ENCODE data around the gene BEND6. TPM values are rescaled to one million over a fixed set of nuclear protein-coding genes. Genes with fewer than 3 reads are reported as not detected.
"Not testable (repeated sequence)": the region's sequence is repeated elsewhere in the genome, so short reads cannot be mapped to it uniquely, and the experiment has no call there.

Gene BEND6
- total RNA-seq, 1 donor from 2014 or later = 0.16 TPM

DNA sequence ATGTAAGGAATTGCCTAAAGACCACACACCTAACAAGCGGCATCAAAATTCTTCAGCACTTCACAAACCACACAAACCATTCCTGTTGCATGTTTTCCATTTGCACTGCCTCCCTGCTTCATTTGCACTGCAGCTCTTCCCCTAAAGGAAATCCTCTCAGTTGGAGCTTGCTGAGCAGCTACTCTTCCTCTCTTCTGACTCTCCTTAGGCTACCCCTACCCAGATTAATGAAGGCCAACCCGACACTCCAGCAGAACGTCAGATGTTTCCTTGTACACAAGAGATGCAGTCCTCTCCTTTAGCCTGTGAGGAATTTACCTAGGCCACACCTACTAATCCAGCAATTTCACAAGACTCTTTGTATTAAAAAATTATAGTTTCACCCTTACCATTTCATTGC is 8.1 kb downstream of the BEND6 start:
- intact Hi-C loops (cut with DNase I) = no loop called here
- DNase-seq (no peak), ATAC-seq (ENCODE audit: poor library complexity) (no peak)

DNA sequence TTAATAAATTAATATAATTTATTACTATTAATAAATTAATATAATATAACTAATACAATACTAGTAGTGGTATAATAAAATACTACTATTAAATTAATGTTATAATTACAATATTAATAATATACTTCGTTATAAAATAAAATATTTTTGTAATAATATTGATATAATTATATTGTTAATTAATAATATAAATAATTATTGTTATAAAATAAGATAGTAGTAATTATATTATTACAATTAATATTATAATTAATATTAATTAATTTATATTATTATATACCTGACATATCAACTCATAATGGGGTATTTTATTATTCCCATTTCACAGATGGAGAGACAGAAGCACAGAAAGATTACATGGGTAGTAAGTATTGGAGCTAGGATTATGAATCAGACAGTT is 8.9 kb downstream of the BEND6 start:
- DNase-seq (no peak), ATAC-seq (ENCODE audit: poor library complexity) (no peak)
- intact Hi-C loops (cut with DNase I) = no loop called here

DNA sequence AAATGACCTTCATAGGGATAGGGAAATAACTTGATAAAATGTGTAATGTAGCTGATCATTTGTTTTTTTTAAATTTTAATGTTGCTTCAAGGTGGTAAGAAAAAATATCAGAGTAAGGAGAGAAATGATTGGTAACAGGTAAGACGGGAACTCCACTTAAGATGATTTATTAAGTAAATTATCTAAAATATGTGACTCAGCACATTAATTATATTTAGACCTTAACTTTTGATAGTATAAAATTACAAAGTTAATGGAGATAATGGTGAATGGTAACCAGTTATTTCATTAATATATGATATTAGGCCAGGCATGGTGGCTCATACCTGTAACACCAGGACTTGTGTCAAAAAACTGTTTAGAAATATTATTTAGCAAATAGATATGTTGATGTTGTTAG is 10.2 kb downstream of the BEND6 start:
- DNase-seq (no peak), ATAC-seq (ENCODE audit: poor library complexity) (no peak)
- intact Hi-C loops (cut with DNase I) = no loop called here

DNA sequence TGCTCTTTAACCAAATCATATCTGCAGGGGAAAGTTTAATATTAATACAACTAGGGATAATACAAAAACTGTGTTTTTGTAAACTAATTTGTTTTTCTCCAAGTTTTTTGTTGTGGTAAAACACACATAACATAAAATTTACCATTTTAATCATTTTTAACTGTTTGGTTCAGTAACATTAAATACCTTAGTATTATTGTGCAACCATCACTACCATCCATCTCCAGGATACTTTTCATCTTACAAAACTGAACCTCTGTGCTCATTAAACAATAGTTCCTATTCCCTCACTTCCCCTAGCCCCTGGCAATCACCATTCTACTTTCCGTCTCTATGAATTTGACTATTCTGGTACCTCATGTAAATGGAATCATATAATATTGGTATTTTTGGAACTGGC is 15.9 kb downstream of the BEND6 start:
- intact Hi-C loops (cut with DNase I) = no loop called here
- no peak for ATAC-seq (ENCODE audit: poor library complexity)
- no peak for DNase-seq

DNA sequence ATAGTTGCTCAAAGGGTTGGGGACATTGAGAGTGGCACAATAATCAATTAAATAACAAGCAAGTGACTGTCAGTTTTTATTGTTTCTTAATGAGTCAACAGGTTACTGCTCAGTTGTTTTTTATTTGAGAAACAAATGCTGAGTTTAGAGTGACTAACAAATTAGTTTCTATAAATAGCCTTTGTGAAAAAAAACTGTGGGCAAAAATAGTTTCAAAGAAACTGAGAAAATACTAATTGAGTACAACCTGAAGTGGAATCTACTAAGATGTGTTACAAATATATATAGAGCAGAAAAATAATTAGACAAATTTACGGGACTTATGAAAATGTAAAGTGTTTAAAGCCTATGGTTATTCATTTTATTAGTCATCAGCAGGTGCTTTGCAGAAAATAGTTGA is 22.3 kb downstream of the BEND6 start:
- intact Hi-C loops (cut with DNase I) = no loop called here
- no peak for DNase-seq
- ATAC-seq (ENCODE audit: poor library complexity) = no peak

DNA sequence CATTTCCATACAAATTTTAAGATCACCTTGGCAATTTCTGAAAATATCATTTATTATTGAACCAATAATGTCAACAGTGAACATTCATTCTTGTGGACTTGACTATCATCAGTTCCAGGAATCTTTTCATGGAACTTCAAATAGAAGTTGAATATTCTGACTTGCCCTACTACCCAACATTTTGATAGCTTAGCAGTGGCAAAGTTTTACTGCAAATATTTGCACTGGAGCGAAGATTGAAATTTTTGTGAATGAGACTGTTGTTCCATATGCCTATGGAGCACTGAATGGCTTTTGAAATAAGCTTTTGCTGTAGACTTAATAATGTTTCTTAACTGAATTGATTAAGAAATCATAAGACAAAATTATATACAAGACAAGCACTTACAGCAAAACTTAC is 23.6 kb downstream of the BEND6 start:
- intact Hi-C loops (cut with DNase I) = no loop called here
- ATAC-seq (ENCODE audit: poor library complexity) = no peak

DNA sequence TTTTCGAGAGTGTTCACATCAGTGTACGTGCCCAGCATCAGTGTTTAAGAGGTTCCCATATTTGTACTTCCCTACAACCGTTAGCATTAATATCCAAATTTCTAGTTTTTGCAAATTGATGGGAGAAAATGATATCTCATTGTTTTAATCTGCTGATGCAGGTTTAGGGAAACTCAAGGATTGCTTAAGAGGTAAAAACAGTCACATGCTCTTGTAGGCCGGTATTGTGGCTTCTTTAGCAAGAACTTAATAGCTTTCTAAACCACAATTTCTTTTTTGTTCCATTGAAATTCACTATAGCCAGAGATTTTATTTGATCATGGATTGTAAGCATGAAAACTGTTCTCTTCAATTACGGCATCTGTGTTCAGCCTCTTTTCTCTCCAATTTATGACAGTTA is 29.5 kb downstream of the BEND6 start:
- no peak for ATAC-seq (ENCODE audit: poor library complexity)
- intact Hi-C loops (cut with DNase I) = no loop called here
- DNase-seq = no peak

More for the DNA sequence above, 23.6 kb downstream of the BEND6 start:
- no peak for DNase-seq

DNA sequence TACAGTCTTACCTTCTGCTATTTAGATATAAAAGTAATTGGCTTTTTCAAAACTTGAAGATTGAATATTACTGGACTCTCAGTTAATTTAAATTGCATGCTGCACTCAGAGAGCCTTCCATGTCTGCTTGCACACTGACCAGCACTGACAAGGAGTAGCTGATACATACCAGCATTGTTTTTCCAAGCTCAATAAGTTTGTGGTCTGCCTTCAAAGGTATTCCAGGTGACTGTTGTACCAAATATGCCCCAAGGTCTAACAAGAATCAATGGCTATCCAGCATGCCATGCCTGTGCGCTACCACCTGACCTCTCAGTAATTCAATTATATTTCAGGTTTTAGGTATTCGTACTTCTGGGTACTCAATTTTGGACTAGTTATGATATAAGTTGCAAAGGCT is 30.0 kb downstream of the BEND6 start:
- ATAC-seq (ENCODE audit: poor library complexity) = no peak
- intact Hi-C loops (cut with DNase I) = no loop called here

DNA sequence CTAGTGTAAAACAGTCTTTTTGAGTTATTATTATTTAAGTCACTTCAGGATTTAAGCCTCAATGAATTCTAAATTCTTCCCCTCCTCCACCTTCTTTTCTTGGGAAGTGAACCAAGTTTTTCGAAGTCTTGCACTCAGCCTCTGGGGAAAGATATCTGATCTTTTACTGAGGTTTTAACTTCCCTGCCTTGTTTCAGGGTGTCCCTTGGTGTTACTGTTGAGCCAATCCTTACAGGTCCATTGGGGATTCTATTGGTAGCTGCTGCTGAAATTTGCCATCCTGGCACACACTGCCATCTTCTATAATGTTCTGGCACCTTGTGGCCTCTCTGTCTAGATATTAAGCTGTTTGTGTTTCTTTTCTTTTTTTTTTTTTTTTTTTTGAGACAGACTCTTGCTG is 31.7 kb downstream of the BEND6 start:
- ATAC-seq (ENCODE audit: poor library complexity) = no peak

More for the DNA sequence above, 30.0 kb downstream of the BEND6 start:
- no peak for DNase-seq

DNA sequence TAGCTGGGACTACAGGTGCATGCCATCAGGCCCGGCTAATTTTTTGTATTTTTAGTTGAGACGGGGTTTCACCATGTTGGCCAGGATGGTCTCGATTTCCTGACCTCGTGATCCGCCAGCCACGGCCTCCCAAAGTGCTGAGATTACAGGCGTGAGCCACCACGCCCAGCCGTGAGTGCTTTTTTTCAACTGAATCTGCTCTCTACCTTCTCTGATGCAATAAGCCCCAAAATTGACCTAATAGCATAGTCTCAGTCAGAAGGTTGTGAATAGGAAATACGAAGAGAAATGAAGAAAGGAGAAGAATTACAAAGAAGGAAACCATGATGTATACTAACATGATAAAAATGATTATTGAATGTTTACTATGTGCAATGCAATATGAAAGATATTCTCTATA is 33.2 kb downstream of the BEND6 start:
- DNase-seq = no peak
- intact Hi-C loops (cut with DNase I) = no loop called here

More for the DNA sequence above, 31.7 kb downstream of the BEND6 start:
- DNase-seq = no peak
- intact Hi-C loops (cut with DNase I) = no loop called here

DNA sequence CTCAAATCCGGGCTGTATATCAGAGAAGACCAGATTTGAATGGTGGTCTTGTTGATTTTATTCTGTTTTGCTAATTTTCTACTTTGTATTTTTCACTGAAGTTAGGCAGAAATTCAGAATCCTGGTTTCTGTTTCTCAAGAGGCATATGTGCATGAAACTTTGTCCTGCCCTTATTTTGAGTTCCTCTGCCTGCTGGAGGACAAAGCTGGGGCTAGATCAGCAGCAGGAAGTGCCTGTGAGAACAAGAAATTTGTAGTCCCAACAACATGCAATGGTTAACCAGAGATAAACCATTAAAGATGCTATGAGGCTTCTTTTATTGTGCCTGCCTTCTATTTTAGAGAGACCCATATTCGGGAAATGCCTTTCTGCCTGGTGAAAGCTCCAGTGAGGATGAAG is 37.1 kb downstream of the BEND6 start:
- DNase-seq (no peak), ATAC-seq (ENCODE audit: poor library complexity) (no peak)
- intact Hi-C loops (cut with DNase I) = no loop called here

More for the DNA sequence above, 33.2 kb downstream of the BEND6 start:
- no peak for ATAC-seq (ENCODE audit: poor library complexity)

DNA sequence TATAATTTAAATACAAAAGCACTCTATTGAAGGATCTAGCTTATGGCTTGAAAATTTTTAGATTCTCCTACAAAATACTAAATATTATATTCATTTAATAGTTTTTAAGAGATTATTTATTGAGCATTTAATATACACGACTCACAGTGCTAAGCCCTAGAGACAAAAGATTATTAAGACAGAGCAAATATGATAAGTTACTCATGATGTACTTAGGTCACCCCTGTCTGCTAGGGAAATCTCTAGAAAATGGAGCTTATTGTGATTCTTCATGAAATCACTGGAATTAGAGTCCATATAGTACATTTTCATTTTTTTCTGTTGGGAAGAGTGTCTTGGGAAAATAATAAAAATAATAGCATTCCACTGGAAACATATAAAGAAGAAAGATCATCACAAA is 37.8 kb downstream of the BEND6 start:
- no peak for DNase-seq
- no peak for ATAC-seq (ENCODE audit: poor library complexity)
- intact Hi-C loops (cut with DNase I) = no loop called here

DNA sequence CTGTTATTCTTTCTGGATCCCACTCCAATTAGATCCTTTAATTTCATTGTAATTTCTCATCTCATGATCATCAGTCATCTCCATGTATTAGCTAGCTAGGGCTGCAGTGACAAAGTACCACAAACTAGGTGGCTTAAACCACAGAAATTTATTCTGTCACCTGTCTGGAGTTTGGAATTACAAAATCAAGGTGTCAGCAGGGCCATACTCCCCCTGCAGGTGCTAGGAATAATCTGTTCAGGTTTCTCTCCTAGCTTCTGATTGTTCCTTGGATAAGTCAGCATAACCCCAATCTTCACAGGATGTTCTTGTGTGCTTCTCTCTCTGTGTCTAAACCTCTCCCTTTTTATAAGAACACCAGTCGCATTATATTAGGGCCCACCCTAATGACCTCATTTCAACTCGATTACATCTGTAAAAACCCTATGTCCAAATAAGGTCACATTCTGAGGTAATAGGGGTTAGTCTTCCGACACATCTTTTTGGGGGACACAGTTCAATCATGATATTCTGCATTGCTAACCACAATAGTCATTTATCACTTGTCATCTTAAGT is 40.5 kb downstream of the BEND6 start:
- no peak for DNase-seq
- ATAC-seq (ENCODE audit: poor library complexity) = no peak
- intact Hi-C loops (cut with DNase I) = no loop called here

DNA sequence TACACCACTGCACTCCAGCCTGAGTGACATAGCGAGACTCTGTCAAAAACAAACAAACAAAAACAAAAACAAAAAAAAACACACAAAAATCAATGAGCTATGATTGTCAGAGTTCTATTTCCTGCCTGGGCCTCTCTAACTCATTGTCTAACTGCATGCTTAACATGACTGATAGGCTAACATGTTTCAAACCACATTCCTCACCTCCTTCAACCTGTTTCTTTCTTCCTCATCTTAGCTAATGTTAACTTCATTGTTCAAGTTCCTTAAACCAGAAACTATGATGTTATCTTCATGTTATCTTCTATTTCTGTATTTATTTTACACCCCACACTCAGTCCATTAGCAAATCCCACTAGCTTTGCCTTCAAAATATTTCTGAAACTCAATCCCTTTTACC is 41.5 kb downstream of the BEND6 start:
- intact Hi-C loops (cut with DNase I) = no loop called here
- ATAC-seq (ENCODE audit: poor library complexity) (no peak), DNase-seq (no peak)

DNA sequence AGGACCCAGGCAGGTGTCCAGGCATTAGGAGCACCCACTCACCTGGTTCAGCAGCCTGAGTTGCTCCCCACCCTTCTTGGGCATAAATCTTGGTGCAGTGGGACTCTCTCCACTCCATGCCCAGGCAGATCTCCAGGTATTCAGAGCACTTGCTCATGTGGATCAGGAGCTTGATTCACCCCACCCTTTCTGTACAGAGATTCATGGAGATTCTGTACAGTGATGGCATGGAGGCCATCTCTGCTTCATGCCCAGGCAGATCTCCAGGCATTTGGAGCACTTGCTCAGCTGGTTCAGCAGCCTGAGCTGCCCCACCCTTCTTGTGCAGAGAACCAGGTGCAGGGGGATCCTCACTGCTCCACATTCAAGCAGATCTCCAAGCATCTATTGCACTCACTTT is 44.1 kb downstream of the BEND6 start:
- no peak for ATAC-seq (ENCODE audit: poor library complexity)
- DNase-seq = no peak
- intact Hi-C loops (cut with DNase I) = no loop called here

DNA sequence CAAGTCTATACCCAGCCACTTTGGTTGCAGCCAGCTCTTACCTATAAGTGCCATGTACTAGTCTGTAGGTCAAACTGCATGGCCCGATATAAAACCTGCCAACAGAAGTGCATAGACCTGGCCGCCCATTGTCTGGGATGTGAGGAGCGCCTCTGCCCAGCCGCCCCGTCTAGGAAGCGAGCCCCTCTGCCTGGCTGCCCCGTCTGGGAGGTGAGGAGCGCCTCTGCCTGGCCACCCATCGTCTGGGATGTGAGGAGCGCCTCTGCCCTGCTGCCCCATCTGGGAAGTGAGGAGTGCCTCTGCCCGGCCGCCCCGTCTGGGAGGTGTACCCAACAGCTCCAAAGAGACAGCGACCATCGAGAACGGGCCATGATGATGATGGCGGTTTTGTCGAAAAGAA is 44.8 kb downstream of the BEND6 start:
- intact Hi-C loops (cut with DNase I); DNase-seq; ATAC-seq (ENCODE audit: poor library complexity): not testable (repeated sequence)

DNA sequence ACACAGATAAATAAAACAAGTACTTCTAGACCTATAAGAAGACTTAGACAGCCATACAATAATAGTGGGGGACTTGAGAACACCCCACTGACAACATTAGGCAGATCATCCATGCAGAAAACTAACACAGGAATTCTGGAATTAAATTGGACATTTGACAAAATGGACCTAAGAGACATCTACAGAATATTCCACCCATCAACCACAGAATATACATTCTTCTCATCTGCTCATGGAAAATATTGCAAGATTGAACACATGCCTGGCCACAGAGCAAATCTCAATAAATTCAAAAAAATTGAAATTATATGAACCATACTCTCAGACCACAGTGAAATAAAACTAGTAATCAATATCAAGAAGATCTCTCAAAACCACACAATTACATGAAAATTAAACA is 47.3 kb downstream of the BEND6 start:
- ATAC-seq (ENCODE audit: poor library complexity) (no peak), DNase-seq (no peak)
- intact Hi-C loops (cut with DNase I) = no loop called here

DNA sequence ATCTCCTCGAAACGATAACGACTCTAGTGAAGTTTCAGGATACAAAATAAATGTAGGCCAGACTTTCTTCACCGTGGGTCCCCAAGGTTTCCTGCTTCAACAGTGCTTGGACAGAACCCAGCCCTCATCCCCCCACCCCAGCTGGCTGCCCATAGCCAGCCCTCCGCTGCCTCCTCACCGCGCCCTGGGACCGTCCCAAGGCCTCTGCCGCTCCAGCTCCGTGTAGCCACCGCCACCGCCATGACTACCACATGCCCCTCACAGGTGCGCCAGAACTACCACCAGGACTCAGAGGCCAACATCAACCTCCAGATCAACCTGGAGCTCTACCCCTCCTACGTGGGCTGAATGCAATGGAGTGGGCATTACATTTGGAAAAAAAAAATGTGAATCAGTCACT is 49.4 kb downstream of the BEND6 start:
- no peak for ATAC-seq (ENCODE audit: poor library complexity)
- intact Hi-C loops (cut with DNase I) = no loop called here
- DNase-seq = no peak

DNA sequence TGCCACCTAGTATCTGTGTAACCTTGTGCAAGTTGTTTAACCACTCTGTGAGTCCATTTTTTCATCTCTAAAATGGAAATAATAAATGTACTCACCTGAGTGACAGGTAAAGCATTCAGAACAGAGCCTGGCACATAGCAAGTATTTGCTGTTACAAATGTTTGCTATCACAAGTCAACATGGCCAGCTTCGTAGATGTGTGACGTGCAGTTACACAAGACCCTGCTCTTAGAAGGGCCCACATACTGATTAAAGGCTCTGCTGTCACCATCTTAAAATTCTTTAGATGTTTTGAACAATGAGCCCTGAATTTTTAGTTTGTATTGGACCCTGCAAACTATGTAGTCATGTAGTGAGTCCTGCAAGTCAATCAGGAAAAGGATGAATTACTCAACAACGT is 51.2 kb downstream of the BEND6 start:
- intact Hi-C loops (cut with DNase I) = no loop called here
- ATAC-seq (ENCODE audit: poor library complexity) = no peak

DNA sequence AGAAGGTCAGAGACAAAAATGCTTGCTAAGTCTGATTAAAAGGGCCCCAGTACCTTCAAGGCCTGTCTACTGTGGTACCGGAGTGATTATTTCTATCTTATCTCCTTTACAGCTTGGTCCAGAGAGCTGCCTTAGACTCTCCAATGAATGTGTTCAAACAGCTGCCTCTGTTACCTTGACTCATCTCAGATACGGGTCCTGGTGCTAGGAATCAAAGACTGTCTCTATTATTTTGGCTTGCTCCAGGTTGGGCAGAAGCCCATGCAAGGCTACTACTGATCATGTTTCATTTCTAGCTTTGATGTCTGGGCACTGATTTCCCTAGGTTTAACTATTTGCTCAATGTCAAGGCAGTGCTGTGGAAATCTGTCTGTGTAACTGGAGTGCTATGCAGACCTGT is 53.2 kb downstream of the BEND6 start:
- ATAC-seq (ENCODE audit: poor library complexity); intact Hi-C loops (cut with DNase I); DNase-seq: not testable (repeated sequence)

More for the DNA sequence above, 51.2 kb downstream of the BEND6 start:
- DNase-seq = no peak

DNA sequence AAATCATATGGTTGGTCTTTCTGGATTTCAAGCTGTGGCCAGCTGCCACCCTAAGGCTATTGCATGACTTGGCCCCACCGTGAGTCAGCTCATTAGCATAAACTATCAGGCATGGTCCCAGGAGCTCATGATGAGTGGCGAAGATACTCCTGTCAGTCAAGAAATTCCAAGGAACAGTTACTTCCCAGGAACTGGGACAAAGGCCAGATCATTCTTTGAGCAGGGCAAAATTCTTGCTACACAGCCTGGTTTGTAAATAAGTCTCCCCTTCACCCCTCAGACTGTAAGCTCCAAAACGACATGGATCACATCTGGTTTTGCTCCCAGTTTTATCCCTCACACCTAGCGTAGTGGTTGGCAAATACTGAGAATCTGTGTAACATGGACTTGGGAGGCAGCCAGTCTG is 58.6 kb downstream of the BEND6 start:
- intact Hi-C loops (cut with DNase I) = no loop called here
- DNase-seq (no peak), ATAC-seq (ENCODE audit: poor library complexity) (no peak)

All from Right ventricle myocardium superior (tissue), 1 donor.